HG02884 (cell line): ENCODE measurements around the gene NAPG.
A peak's percentile ranks its signal among the peaks of the same experiment; 100 is the strongest.
"Not testable (repeated sequence)": the region's sequence is repeated elsewhere in the genome, so short reads cannot be mapped to it uniquely, and the experiment has no call there.

Experiments used
- ATAC-seq: cut with Tn5 transposase; IDR thresholded peaks from one replicate; pipeline ENCODE4 v1.9.1; 2021; ENCODE audit warnings: mild to moderate bottlenecking, moderate library complexity; ENCODE audit not compliant: unreplicated experiment

The NAPG gene

GRCh38 chr18:10514082-10514481, 11.7 kb upstream of the NAPG start:
- ATAC-seq, result no peak

GRCh38 chr18:10514601-10515000, 11.2 kb upstream of the NAPG start:
- ATAC-seq, result no peak

- no peak for ATAC-seq
These were observed 10.4 kb upstream of the NAPG start for GRCh38 chr18:10515456-10515855.

GRCh38 chr18:10516078-10516477, 9.7 kb upstream of the NAPG start:
- no peak for ATAC-seq

GRCh38 chr18:10518595-10519255, 7.1 kb upstream of the NAPG start:
- ATAC-seq, result no peak

- ATAC-seq, result no peak
These were observed 6.5 kb upstream of the NAPG start for GRCh38 chr18:10519366-10519765.

- peak; percentile 72 for ATAC-seq
These were observed 5.6 kb upstream of the NAPG start for GRCh38 chr18:10519999-10520935.

- no peak for ATAC-seq
These were observed 4.3 kb upstream of the NAPG start for GRCh38 chr18:10521566-10521965.

GRCh38 chr18:10522574-10522973, 3.3 kb upstream of the NAPG start:
- no peak for ATAC-seq

GRCh38 chr18:10523544-10523943, 2.3 kb upstream of the NAPG start:
- no peak for ATAC-seq

- ATAC-seq, result no peak
These were observed 1.1 kb upstream of the NAPG start for GRCh38 chr18:10524507-10525370.

GRCh38 chr18:10525371-10525691, 496 bp upstream of the NAPG start:
- no peak for ATAC-seq

- ATAC-seq, result no peak
These were observed 728 bp downstream of the NAPG start for GRCh38 chr18:10526561-10526949.

GRCh38 chr18:10528439-10528838, 2.6 kb downstream of the NAPG start:
- no peak for ATAC-seq

GRCh38 chr18:10530002-10530401, 4.2 kb downstream of the NAPG start:
- ATAC-seq, result no peak

- ATAC-seq, result no peak
These were observed 5.0 kb downstream of the NAPG start for GRCh38 chr18:10530852-10531251.

- ATAC-seq, result no peak
These were observed 7.3 kb downstream of the NAPG start for GRCh38 chr18:10533111-10533510.

GRCh38 chr18:10536280-10536679, 10.5 kb downstream of the NAPG start:
- no peak for ATAC-seq

- no peak for ATAC-seq
These were observed 11.9 kb downstream of the NAPG start for GRCh38 chr18:10537765-10538164.

GRCh38 chr18:10539124-10539523, 13.3 kb downstream of the NAPG start:
- ATAC-seq, result not testable (repeated sequence)

GRCh38 chr18:10543277-10543676, 17.4 kb downstream of the NAPG start:
- no peak for ATAC-seq
